Activated B cell treated with CpG ODN at 0.5 μM for 24 hours (primary cell): Measurements from ENCODE around the gene TPD52L1. TPM values are rescaled to one million over a fixed set of nuclear protein-coding genes. Genes with fewer than 3 reads are reported as not detected.

Source experiments
- ATAC-seq: fragments of 200-7000 bp; cut with Tn5 transposase; one replicate; pipeline ENCODE4 v1.10.0; 2021; ENCODE audit warnings: low read depth, mild to moderate bottlenecking, moderate library complexity
- CTCF ChIA-PET: fragments of 350-600 bp; sonication (Branson Sonifier 250); formaldehyde crosslinking; loops from one replicate; lab custom pipeline; 2021; ENCODE audit warnings: antibody characterized with exemption; lab: Charles Lee
- POLR2A ChIA-PET: fragments of 350-600 bp; sonication (Branson Sonifier 250); formaldehyde crosslinking; loops from one replicate; lab custom pipeline; 2021; ENCODE audit warnings: antibody characterized with exemption; lab: Charles Lee
- DNase-seq: peaks from one replicate; pipeline ENCODE4 v3.0.0; 2022
- H3K27ac Mint-ChIP-seq: one replicate; pipeline ENCODE4 v1.8.0; 2020; ENCODE audit warnings: mixed read lengths
- H3K27me3 Mint-ChIP-seq: one replicate; pipeline ENCODE4 v1.8.0; 2021; ENCODE audit warnings: mixed read lengths
- H3K36me3 Mint-ChIP-seq: one replicate; pipeline ENCODE4 v1.8.0; 2021; ENCODE audit warnings: low read depth, mixed read lengths
- H3K4me1 Mint-ChIP-seq: one replicate; pipeline ENCODE4 v1.8.0; 2021; ENCODE audit warnings: mixed read lengths
- H3K4me3 Mint-ChIP-seq: one replicate; pipeline ENCODE4 v1.8.0; 2020; ENCODE audit warnings: mild to moderate bottlenecking, mixed read lengths
- H3K9me3 Mint-ChIP-seq: one replicate; pipeline ENCODE4 v1.8.0; 2020; ENCODE audit warnings: mixed read lengths
- intact Hi-C: fragments of 100-400 bp; cut with micrococcal nuclease; formaldehyde crosslinking; loops from one replicate; pipeline ENCODE4 v1.15.1; 2024
- total RNA-seq: library from RNA; stranded (reverse); gene quantifications from 2 replicates; pipeline ENCODE4 v1.2.3, GENCODE V29; 2022
- TF ChIP-seq, protein P1 (sequence below): fragments of 200-600 bp; IDR thresholded peaks from one replicate; pipeline ENCODE4 v1.8.0; 2022; ENCODE audit warnings: antibody characterized with exemption, mild to moderate bottlenecking

Gene TPD52L1
- total RNA-seq, 1 donor from 2014 or later: not detected

DNA sequence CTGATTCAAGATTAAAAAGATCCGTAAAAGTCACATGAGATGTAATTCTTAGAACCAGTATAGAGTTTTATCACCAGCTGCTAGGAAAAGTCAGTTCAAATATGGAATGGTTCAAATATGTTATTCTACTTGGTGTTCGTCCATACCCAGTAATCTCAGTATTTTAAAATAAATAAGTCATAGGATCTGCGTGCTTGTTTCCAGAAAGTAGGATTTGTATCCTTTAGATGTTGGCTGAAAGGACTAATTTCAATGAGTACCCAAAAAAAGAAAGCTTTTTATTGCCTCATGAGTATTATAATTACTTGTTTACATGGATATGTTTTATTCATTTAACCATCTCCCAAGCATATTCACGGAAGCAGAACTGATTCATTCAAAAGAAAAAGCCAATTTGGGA, 12.2 kb downstream of the TPD52L1 start:
- no peaks in the 10 kb centered on the region for H3K9me3 Mint-ChIP-seq
- H3K36me3 Mint-ChIP-seq: no peaks in the 10 kb centered on the region
- ChIA-PET POLR2A (no interaction called here), CTCF (no interaction called here)
- DNase-seq: no peak
- H3K27ac Mint-ChIP-seq: no peak overlapping the region
- ATAC-seq: no peak
- no peak overlapping the region for H3K4me3 Mint-ChIP-seq
- intact Hi-C loops: no loop called here
- no peaks in the 10 kb centered on the region for H3K4me1 Mint-ChIP-seq
- no peaks in the 10 kb centered on the region for H3K27me3 Mint-ChIP-seq
- TF ChIP-seq, protein P1, sequence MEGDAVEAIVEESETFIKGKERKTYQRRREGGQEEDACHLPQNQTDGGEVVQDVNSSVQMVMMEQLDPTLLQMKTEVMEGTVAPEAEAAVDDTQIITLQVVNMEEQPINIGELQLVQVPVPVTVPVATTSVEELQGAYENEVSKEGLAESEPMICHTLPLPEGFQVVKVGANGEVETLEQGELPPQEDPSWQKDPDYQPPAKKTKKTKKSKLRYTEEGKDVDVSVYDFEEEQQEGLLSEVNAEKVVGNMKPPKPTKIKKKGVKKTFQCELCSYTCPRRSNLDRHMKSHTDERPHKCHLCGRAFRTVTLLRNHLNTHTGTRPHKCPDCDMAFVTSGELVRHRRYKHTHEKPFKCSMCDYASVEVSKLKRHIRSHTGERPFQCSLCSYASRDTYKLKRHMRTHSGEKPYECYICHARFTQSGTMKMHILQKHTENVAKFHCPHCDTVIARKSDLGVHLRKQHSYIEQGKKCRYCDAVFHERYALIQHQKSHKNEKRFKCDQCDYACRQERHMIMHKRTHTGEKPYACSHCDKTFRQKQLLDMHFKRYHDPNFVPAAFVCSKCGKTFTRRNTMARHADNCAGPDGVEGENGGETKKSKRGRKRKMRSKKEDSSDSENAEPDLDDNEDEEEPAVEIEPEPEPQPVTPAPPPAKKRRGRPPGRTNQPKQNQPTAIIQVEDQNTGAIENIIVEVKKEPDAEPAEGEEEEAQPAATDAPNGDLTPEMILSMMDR: no peak

DNA sequence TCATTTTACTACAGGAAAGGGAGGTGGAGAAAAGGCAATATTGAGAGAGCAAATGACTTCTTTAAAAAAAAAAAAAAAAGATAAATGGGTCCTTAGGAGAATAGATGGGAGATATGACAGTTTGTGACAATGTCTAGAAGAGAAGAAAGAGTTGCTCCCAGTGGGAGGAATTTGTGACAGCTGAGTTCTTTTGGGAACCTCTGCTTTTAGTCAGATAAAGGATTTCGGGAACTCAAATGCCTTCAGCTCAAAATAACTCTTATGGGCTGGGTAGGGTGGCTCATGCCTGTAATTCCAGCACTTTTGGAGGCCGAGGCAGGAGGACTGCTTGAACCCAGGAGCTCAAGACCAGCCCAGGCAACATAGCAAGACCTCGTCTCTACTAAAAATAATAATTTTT, 13.1 kb downstream of the TPD52L1 start:
- Mint-ChIP-seq H3K27me3 (no peaks in the 10 kb centered on the region), H3K9me3 (no peaks in the 10 kb centered on the region), H3K36me3 (no peaks in the 10 kb centered on the region), H3K4me3 (no peak overlapping the region), H3K4me1 (no peaks in the 10 kb centered on the region), H3K27ac (no peak overlapping the region)
- intact Hi-C loops: no loop called here
- no peak for DNase-seq
- no peak for ATAC-seq
- ChIA-PET CTCF (no interaction called here), POLR2A (no interaction called here)
- TF ChIP-seq, protein P1: no peak

DNA sequence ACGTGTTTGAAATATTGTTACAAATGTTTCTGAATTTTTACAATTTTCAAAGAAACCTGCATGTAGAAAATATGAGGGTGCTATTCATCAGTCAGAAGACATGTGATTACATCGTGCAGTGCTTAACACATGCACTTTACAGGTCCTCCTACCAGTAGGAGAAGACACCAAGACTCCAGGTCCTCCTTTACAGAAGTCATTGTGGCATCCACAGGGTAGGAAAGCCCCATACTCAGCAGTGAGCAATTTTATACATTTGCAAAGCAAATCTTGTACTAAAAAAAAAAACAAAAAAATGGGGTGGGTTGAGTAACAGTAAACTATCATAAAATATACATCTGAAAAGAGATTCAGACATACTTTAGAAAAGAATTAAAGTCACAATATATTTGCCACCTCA, 14.0 kb downstream of the TPD52L1 start:
- Mint-ChIP-seq H3K4me3 (no peak overlapping the region), H3K27me3 (no peaks in the 10 kb centered on the region), H3K27ac (no peak overlapping the region), H3K36me3 (no peaks in the 10 kb centered on the region), H3K4me1 (no peaks in the 10 kb centered on the region), H3K9me3 (no peaks in the 10 kb centered on the region)
- DNase-seq (no peak), ATAC-seq (no peak)
- CTCF ChIA-PET: no interaction called here
- POLR2A ChIA-PET: no interaction called here
- TF ChIP-seq, protein P1: no peak
- intact Hi-C loops: no loop called here

DNA sequence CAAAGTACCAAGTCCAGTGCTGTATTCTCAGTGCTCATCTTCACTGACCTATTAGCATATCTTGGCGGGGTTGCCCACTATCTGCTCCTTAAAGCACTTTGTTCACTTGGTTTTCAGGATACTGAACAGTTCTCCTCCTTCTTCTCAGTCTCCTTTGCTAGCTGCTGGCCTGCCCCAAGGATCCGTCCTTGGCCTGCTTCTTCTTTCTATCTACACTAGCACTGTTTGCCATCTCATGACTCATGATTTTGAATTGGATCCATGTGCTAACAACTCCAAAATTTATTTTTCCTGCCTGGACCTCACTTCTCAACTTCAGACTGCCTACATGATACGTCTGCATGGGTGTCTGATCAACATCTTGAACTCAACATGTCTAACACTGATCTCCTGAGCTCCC, 15.5 kb downstream of the TPD52L1 start:
- H3K36me3 Mint-ChIP-seq: no peaks in the 10 kb centered on the region
- DNase-seq (no peak), ATAC-seq (no peak)
- TF ChIP-seq, protein P1: no peak
- no peak overlapping the region for H3K27ac Mint-ChIP-seq
- intact Hi-C loops: no loop called here
- ChIA-PET CTCF (no interaction called here), POLR2A (no interaction called here)
- H3K4me3 Mint-ChIP-seq: no peak overlapping the region
- H3K27me3 Mint-ChIP-seq: no peaks in the 10 kb centered on the region
- H3K9me3 Mint-ChIP-seq: no peaks in the 10 kb centered on the region
- H3K4me1 Mint-ChIP-seq: no peaks in the 10 kb centered on the region

DNA sequence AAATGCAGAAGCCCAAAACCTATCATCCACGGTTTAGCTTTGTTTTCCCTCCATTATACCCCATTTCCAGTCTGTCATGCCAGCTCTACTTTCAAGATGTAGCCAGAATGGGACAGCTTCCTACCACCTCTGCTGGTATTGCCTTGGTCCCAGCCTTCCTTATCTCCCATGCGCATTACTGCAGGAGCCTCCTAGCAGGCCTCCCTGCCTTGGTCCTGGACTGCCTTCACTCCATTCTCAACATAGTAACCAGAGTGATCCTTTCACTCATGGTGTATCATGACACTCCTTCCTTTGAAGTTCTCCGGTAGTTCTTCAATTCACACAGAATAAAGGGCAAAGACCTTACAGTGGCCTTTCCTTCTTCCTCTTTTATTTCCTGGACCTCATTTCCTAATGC, 15.9 kb downstream of the TPD52L1 start:
- no peaks in the 10 kb centered on the region for H3K36me3 Mint-ChIP-seq
- DNase-seq (no peak), ATAC-seq (no peak)
- H3K27me3 Mint-ChIP-seq: no peaks in the 10 kb centered on the region
- ChIA-PET CTCF (no interaction called here), POLR2A (no interaction called here)
- no peak overlapping the region for H3K27ac Mint-ChIP-seq
- H3K4me1 Mint-ChIP-seq: no peaks in the 10 kb centered on the region
- TF ChIP-seq, protein P1: no peak
- H3K9me3 Mint-ChIP-seq: no peaks in the 10 kb centered on the region
- H3K4me3 Mint-ChIP-seq: no peak overlapping the region
- intact Hi-C loops: no loop called here
